ENCODE results near the gene RIMS4.

Gene RIMS4

GRCh38 chr20:44719841-44720240 is 90.5 kb downstream of the RIMS4 start:
- Histone ChIP-seq H3K9me3 (ENCODE audit: insufficient read depth, low read length) (no peaks in the 10 kb centered on the region), H3K27ac (ENCODE audit: low read length) (no peak overlapping the region), H3K79me2 (ENCODE audit: low read length) (no peaks in the 10 kb centered on the region), H2AFZ (ENCODE audit: low read depth, low read length) (no peak overlapping the region), H3K4me2 (ENCODE audit: low read length) (no peak overlapping the region), H4K20me1 (ENCODE audit: insufficient read depth, low read length) (no peaks in the 10 kb centered on the region), H3K9ac (ENCODE audit: low read length) (no peak overlapping the region), H3K4me3 (ENCODE audit: low read length) (no peak overlapping the region), H3K4me1 (ENCODE audit: low read length) (no peaks in the 10 kb centered on the region), H3K27me3 (ENCODE audit: low read depth, low read length) (no peaks in the 10 kb centered on the region), H3K36me3 (replicated peaks; ENCODE audit: low read depth, low read length) (no peaks in the 10 kb centered on the region)
- TF ChIP-seq, protein P1, sequence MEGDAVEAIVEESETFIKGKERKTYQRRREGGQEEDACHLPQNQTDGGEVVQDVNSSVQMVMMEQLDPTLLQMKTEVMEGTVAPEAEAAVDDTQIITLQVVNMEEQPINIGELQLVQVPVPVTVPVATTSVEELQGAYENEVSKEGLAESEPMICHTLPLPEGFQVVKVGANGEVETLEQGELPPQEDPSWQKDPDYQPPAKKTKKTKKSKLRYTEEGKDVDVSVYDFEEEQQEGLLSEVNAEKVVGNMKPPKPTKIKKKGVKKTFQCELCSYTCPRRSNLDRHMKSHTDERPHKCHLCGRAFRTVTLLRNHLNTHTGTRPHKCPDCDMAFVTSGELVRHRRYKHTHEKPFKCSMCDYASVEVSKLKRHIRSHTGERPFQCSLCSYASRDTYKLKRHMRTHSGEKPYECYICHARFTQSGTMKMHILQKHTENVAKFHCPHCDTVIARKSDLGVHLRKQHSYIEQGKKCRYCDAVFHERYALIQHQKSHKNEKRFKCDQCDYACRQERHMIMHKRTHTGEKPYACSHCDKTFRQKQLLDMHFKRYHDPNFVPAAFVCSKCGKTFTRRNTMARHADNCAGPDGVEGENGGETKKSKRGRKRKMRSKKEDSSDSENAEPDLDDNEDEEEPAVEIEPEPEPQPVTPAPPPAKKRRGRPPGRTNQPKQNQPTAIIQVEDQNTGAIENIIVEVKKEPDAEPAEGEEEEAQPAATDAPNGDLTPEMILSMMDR (IDR thresholded peaks at IDR 0.05; ENCODE audit: low read depth, low read length) = no peak
- TF ChIP-seq EZH2phosphoT487 (IDR thresholded peaks at IDR 0.05; ENCODE audit: low read depth) = no peak

DNA sequence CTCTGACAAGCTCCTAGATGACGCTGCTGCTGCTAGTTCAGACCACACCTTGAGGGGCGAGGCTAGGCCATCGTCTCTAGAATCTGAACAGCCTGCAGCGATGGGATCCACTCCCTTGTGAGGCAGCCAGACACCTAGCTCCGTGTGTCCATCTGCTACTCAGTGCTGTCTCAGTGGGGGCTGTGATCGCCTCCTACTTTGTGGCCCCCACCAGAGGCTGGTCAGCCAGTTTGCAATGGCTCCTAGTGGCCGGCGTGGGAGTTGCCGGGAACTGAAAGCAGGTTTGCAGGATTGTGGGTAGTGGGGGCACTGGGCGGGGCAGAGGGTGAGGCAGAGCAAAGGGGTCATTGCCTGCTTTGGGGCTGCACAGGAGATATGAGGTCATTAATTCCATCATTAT is 92.4 kb downstream of the RIMS4 start:
- Histone ChIP-seq H4K20me1 (ENCODE audit: insufficient read depth, low read length) (no peaks in the 10 kb centered on the region), H3K27ac (ENCODE audit: low read length) (no peak overlapping the region), H3K4me1 (ENCODE audit: low read length) (no peaks in the 10 kb centered on the region), H3K4me3 (ENCODE audit: low read length) (no peak overlapping the region), H3K9ac (ENCODE audit: low read length) (no peak overlapping the region), H3K36me3 (replicated peaks; ENCODE audit: low read depth, low read length) (no peaks in the 10 kb centered on the region), H3K27me3 (ENCODE audit: low read depth, low read length) (peaks cover 5% of the 10 kb centered on the region; the same call in 1 of the 2 replicates), H2AFZ (ENCODE audit: low read depth, low read length) (no peak overlapping the region), H3K9me3 (ENCODE audit: insufficient read depth, low read length) (no peaks in the 10 kb centered on the region), H3K4me2 (ENCODE audit: low read length) (no peak overlapping the region), H3K79me2 (ENCODE audit: low read length) (no peaks in the 10 kb centered on the region)
- TF ChIP-seq, protein P1 (IDR thresholded peaks at IDR 0.05; ENCODE audit: low read depth, low read length) = peak; percentile 26
- no peak for TF ChIP-seq EZH2phosphoT487 (IDR thresholded peaks at IDR 0.05; ENCODE audit: low read depth)

GRCh38 chr20:44716309-44717106 is 93.8 kb downstream of the RIMS4 start:
- Histone ChIP-seq H3K4me2 (ENCODE audit: low read length) (no peak overlapping the region), H3K9me3 (ENCODE audit: insufficient read depth, low read length) (no peaks in the 10 kb centered on the region), H3K79me2 (ENCODE audit: low read length) (no peaks in the 10 kb centered on the region), H2AFZ (ENCODE audit: low read depth, low read length) (no peak overlapping the region), H3K27me3 (ENCODE audit: low read depth, low read length) (peaks cover 12% of the 10 kb centered on the region), H3K9ac (ENCODE audit: low read length) (no peak overlapping the region), H3K4me1 (ENCODE audit: low read length) (no peaks in the 10 kb centered on the region), H3K27ac (ENCODE audit: low read length) (no peak overlapping the region), H3K36me3 (replicated peaks; ENCODE audit: low read depth, low read length) (no peaks in the 10 kb centered on the region), H3K4me3 (ENCODE audit: low read length) (no peak overlapping the region), H4K20me1 (ENCODE audit: insufficient read depth, low read length) (no peaks in the 10 kb centered on the region)
- TF ChIP-seq, protein P1 (IDR thresholded peaks at IDR 0.05; ENCODE audit: low read depth, low read length) = no peak
- no peak for TF ChIP-seq EZH2phosphoT487 (IDR thresholded peaks at IDR 0.05; ENCODE audit: low read depth)

DNA sequence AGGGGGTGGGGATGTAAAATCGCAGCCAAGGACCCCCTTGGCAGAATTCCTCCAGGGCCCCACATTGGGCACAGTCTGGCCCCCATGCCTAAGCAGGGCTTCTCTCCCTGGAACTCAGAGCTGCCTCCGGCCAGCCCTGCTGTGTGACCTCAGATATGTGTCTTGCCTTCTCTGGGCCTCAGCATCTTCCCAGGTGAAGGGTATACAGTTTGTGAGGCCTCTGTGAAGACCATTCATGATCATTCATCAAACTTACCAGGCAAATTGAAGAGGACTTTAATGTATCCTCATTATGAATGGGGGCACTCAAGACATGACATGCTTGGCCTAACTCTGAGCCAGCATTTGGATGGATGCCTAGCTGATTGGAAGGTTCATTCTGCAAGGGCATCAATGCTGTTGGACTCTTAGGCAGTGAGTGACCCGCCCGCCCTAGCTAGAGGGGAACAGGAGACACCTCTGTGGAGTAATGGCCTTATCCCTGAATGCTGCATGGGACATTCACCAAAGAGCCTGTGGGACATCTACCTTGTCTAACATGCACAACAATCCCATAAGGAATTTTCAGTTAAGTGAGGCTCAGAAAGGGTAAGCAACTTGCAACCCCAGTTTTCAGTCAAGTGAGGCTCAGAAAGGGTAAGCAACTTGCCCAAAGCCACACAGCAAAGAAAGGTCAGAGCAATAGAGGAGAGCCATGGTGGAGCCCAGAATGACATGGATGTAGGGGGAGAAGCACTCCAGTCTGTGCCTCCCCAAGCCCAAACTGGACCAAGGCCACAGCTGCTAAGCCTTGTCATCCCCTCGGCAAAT is 94.6 kb downstream of the RIMS4 start:
- no peak for TF ChIP-seq EZH2phosphoT487 (IDR thresholded peaks at IDR 0.05; ENCODE audit: low read depth)
- TF ChIP-seq, protein P1 (IDR thresholded peaks at IDR 0.05; ENCODE audit: low read depth, low read length) = no peak
- no peaks in the 10 kb centered on the region for H3K36me3 ChIP-seq (replicated peaks; ENCODE audit: low read depth, low read length)
- H3K27me3 ChIP-seq (ENCODE audit: low read depth, low read length) = peaks cover 15% of the 10 kb centered on the region
- no peak overlapping the region for H3K4me2 ChIP-seq (ENCODE audit: low read length)
- no peak overlapping the region for H2AFZ ChIP-seq (ENCODE audit: low read depth, low read length)
- no peak overlapping the region for H3K27ac ChIP-seq (ENCODE audit: low read length)
- no peaks in the 10 kb centered on the region for H3K4me1 ChIP-seq (ENCODE audit: low read length)
- no peak overlapping the region for H3K9ac ChIP-seq (ENCODE audit: low read length)
- no peak overlapping the region for H3K4me3 ChIP-seq (ENCODE audit: low read length)
- no peaks in the 10 kb centered on the region for H3K79me2 ChIP-seq (ENCODE audit: low read length)
- H4K20me1 ChIP-seq (ENCODE audit: insufficient read depth, low read length) = no peaks in the 10 kb centered on the region
- no peaks in the 10 kb centered on the region for H3K9me3 ChIP-seq (ENCODE audit: insufficient read depth, low read length)

All from OCI-LY3 (cell line).